ENCODE results near the gene SLC34A3. TPM values are rescaled to one million over a fixed set of nuclear protein-coding genes. Genes with fewer than 3 reads are reported as not detected.

SLC34A3 gene
- total RNA-seq, 4 donors from 2014 or later, result 0.11 to 1.7 (median 0.38) TPM; not detected in 1

DNA sequence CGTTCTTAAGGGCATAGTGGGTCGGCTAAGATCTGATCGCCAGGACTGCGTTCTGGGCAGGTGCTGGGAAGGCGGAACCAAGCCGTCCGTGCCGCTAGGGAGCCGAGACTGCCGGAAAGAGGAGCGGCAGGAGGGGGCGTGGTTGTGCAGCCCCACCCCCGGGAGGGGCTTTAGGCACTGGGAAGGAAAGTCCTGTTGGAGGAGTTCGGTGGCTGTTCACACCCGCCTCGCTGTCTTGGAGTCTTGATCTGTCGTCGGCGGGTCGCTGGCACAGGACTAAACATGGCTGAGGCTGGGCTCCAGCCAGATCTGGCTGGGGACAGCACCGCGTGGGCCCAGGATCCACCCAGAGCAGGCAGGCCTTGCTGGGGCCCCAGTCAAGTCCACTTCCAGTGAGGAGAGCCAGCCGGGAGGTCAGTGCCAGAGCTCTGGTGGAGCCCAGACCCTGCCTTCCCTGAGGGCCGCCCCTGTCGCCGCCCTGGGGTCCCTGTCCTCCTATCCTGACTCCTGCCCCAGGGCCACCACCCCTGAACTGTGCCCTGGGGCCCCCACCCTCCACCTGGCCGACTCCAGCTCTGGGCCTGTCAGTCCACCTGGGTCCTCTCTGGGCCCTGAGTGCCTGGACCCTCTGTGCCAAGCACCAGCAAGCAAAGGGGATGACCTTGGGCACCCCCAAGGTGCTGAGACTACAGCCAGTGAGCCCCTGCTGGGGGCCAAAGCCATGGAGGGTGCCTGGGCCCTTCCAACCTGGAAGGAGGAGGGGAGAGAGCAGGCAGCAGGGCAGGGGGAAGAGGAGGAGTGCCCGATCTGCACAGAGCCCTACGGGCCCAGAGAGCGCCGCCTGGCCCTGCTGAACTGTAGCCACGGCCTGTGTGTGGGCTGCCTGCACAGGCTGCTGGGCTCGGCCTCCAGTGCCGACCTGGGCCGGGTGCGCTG lies 13.2 kb upstream of the SLC34A3 start:
- TF ChIP-seq POLR2A (IDR thresholded peaks at IDR 0.05) (peak in 2 of 4 donors; percentile 50 to 70), CTCF (IDR thresholded peaks at IDR 0.05) (peak in 2 of 6 experiments; percentile 11 to 15)
- intact Hi-C loops (cut with DNase I), result no loop called here

DNA sequence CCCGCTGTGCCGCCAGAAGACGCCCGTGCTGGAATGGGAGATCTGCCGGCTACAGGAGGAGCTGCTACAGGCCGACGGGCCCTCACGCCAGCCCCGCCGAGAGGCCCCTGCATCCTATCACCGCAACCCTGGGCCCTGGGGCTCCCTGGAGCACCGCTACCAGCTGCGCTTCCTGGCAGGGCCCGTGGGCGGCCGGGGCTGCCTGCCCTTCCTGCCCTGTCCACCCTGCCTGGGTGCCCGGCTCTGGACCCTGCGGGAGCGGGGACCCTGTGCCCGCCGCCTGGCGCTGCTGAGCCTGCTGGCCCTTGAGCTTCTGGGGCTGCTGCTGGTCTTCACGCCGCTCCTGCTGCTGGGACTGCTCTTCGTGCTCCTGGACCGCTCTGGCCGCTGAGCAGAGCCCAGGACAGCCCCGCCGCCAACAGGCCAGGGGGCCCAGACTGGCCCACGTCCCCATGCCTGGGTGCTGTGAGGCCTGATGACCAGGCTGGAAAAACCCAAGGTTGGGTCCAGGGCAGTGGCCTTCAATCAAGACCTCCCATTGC lies 12.4 kb upstream of the SLC34A3 start:
- no peaks in the 10 kb centered on the region for H3K9me3 ChIP-seq
- peak overlapping the region; percentile 83 to 92 (median 90) for H3K27ac ChIP-seq
- H3K4me1 ChIP-seq, result peaks cover 28 to 64% (median 31%) of the 10 kb centered on the region in 3 donors
- 67% methylated on average over 2 of the region's 30 CpGs; no CpG with 5 or more reads in 1 of the 2 donors for WGBS, 2 donors
- TF ChIP-seq POLR2A (IDR thresholded peaks at IDR 0.05) (no peak), CTCF (IDR thresholded peaks at IDR 0.05) (no peak)
- intact Hi-C loops (cut with DNase I), result no loop called here
- peak overlapping the region; percentile 37 to 66 (median 50) for H3K4me3 ChIP-seq
- no peak for DNase-seq
- H3K27me3 ChIP-seq, result no peaks in the 10 kb centered on the region
- peaks cover 0 to 29% (median 0%) of the 10 kb centered on the region in 3 donors for H3K36me3 ChIP-seq

More for the DNA sequence above, 13.2 kb upstream of the SLC34A3 start:
- Histone ChIP-seq H3K27me3 (no peaks in the 10 kb centered on the region), H3K4me1 (peaks cover 22 to 57% (median 25%) of the 10 kb centered on the region in 3 donors), H3K27ac (peak overlapping the region; percentile 83 to 92 (median 90)), H3K36me3 (peaks cover 0 to 29% (median 0%) of the 10 kb centered on the region in 3 donors), H3K9me3 (no peaks in the 10 kb centered on the region), H3K4me3 (peak overlapping the region; percentile 37 to 66 (median 50))
- DNase-seq, result no peak
- WGBS, 2 donors, result 49% methylated on average over 9 of the region's 36 CpGs; no CpG with 5 or more reads in 1 of the 2 donors

- H3K4me3 ChIP-seq, result peak overlapping the region; percentile 37 to 66 (median 50)
These were observed 11.9 kb upstream of the SLC34A3 start for GRCh38 chr9:137218754-137219271.

DNA sequence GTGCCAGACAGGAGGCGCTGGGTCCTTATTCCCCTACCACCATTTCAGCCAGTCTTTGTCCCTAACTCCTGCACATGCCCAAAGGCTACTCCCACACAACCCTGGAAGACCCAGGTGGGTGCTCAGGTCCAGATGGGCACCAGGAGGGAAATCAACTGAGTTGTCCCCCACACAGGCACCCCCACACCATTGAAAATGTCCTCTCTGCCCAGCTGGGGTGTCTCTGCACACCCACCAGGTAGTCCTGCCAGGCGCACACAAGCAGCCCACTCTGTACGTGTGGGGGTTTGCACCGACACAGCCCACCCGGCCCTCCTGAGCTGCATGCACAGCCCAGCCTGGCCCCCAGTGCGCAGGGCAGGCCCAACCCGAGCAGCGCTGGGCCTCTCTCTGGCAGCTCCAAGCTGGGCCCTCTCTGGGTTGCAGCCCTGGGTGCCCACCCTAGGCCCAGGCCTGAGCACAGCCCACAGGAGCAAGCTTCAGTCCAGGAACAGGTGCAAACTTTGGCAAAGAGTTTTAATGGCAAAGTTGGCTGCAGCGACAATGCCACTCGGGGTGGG lies 10.9 kb upstream of the SLC34A3 start:
- no peak for DNase-seq

More at GRCh38 chr9:137218754-137219271, 11.9 kb upstream of the SLC34A3 start:
- Histone ChIP-seq H3K4me1 (peaks cover 28 to 66% (median 33%) of the 10 kb centered on the region in 3 donors), H3K9me3 (no peaks in the 10 kb centered on the region), H3K27ac (peak overlapping the region in 3 of 4 donors; percentile 83 to 92 (median 91)), H3K27me3 (no peaks in the 10 kb centered on the region), H3K36me3 (peaks cover 0 to 29% (median 0%) of the 10 kb centered on the region in 3 donors)
- no peak for DNase-seq
- intact Hi-C loops (cut with DNase I), result no loop called here
- 69% methylated on average over 4 of the region's 12 CpGs; no CpG with 5 or more reads in 1 of the 2 donors for WGBS, 2 donors
- TF ChIP-seq CTCF (IDR thresholded peaks at IDR 0.05) (no peak), POLR2A (IDR thresholded peaks at IDR 0.05) (no peak)

More for the DNA sequence above, 10.9 kb upstream of the SLC34A3 start:
- no peaks in the 10 kb centered on the region for H3K9me3 ChIP-seq
- no peaks in the 10 kb centered on the region for H3K27me3 ChIP-seq
- no peak overlapping the region for H3K4me3 ChIP-seq
- H3K27ac ChIP-seq, result no peak overlapping the region
- H3K36me3 ChIP-seq, result peaks cover 0 to 19% (median 0%) of the 10 kb centered on the region in 3 donors
- H3K4me1 ChIP-seq, result peaks cover 38 to 76% (median 44%) of the 10 kb centered on the region in 3 donors
- intact Hi-C loops (cut with DNase I), result no loop called here
- 92% methylated on average over 2 of the region's 10 CpGs for WGBS, 2 donors
- TF ChIP-seq CTCF (IDR thresholded peaks at IDR 0.05), result no peak
- no peak for TF ChIP-seq POLR2A (IDR thresholded peaks at IDR 0.05)

Measured in esophagus squamous epithelium (tissue), 5 donors.